Measurements from ENCODE around the gene ITPR2. TPM values are rescaled to one million over a fixed set of nuclear protein-coding genes. Genes with fewer than 3 reads are reported as not detected.

Gene ITPR2
- polyA plus RNA-seq, 1 experiment: 3.4 TPM

- H3K4me3 ChIP-seq (ENCODE audit: low read depth, low read length): no peak overlapping the region
- ChIA-PET CTCF (no interaction called here), POLR2A (no interaction called here)
- TF ChIP-seq CTCF (IDR thresholded peaks at IDR 0.05; ENCODE audit: low read depth, low read length): no peak
- H3K27me3 ChIP-seq (ENCODE audit: control insufficient read depth, insufficient read depth, low read length): no peaks in the 10 kb centered on the region
- H3K27ac ChIP-seq (ENCODE audit: low read depth, low read length): no peak overlapping the region
- DNase-seq (ENCODE audit: low read depth, low spot score): no peak
- H3K9me3 ChIP-seq (ENCODE audit: control insufficient read depth, insufficient read depth, low read length): no peaks in the 10 kb centered on the region
Measured at GRCh38 chr12:26554332-26554731, 278.7 kb downstream of the ITPR2 start.

DNA sequence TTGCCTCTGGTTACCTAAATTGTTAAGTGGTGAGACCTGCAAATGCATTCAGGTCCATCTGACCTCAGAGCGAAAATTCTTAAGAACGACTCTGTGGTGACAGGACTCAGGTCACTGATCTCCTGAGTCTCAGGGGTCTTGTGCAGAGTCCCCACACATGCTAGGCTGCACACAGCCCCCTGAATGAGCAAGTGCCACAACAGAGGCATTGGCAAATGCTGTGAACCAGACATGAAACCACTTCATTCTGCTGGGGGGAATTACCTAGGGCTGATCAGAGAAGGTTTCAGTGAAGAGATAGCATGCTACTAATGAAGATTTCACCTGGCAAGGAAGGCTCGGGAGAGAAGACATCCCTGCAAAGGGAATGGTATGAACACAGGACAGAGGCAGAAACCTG, 281.6 kb downstream of the ITPR2 start:
- H3K27me3 ChIP-seq (ENCODE audit: control insufficient read depth, insufficient read depth, low read length): no peaks in the 10 kb centered on the region
- no peak overlapping the region for H3K4me3 ChIP-seq (ENCODE audit: low read depth, low read length)
- H3K9me3 ChIP-seq (ENCODE audit: control insufficient read depth, insufficient read depth, low read length): no peaks in the 10 kb centered on the region
- POLR2A ChIA-PET: no interaction called here
- no peak for TF ChIP-seq CTCF (IDR thresholded peaks at IDR 0.05; ENCODE audit: low read depth, low read length)
- no peak for DNase-seq (ENCODE audit: low read depth, low spot score)
- CTCF ChIA-PET: no interaction called here
- no peak overlapping the region for H3K27ac ChIP-seq (ENCODE audit: low read depth, low read length)

- no peaks in the 10 kb centered on the region for H3K9me3 ChIP-seq (ENCODE audit: control insufficient read depth, insufficient read depth, low read length)
- no peak overlapping the region for H3K4me3 ChIP-seq (ENCODE audit: low read depth, low read length)
- TF ChIP-seq CTCF (IDR thresholded peaks at IDR 0.05; ENCODE audit: low read depth, low read length): no peak
- ChIA-PET POLR2A (no interaction called here), CTCF (no interaction called here)
- no peak overlapping the region for H3K27ac ChIP-seq (ENCODE audit: low read depth, low read length)
- DNase-seq (ENCODE audit: low read depth, low spot score): no peak
- H3K27me3 ChIP-seq (ENCODE audit: control insufficient read depth, insufficient read depth, low read length): no peaks in the 10 kb centered on the region
Measured at GRCh38 chr12:26548227-26548626, 284.8 kb downstream of the ITPR2 start.

- Histone ChIP-seq H3K27ac (ENCODE audit: low read depth, low read length) (no peak overlapping the region), H3K27me3 (ENCODE audit: control insufficient read depth, insufficient read depth, low read length) (no peaks in the 10 kb centered on the region), H3K9me3 (ENCODE audit: control insufficient read depth, insufficient read depth, low read length) (no peaks in the 10 kb centered on the region), H3K4me3 (ENCODE audit: low read depth, low read length) (no peak overlapping the region)
- no peak for TF ChIP-seq CTCF (IDR thresholded peaks at IDR 0.05; ENCODE audit: low read depth, low read length)
- no peak for DNase-seq (ENCODE audit: low read depth, low spot score)
- CTCF ChIA-PET: no interaction called here
- POLR2A ChIA-PET: no interaction called here
Measured at GRCh38 chr12:26546535-26547314, 286.3 kb downstream of the ITPR2 start.

DNA sequence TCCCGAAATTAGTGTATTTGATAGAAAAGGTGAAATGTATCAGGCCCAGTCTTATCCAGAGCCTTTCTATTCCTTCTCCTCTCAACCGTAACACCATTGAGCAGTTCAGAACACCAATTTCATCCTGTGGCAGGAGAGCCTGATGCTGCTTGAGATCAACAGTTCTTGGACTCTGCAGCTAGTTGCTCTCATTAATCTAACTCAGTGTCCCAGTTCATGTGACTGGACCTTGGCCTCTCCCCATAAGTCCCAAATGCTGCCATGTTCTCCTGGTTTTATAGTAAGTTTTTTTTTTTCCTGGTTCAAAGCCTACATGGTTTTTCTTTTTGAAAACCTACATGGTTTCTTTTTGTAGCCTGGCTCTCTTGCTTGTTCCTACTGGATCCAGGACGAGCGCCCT, 293.9 kb downstream of the ITPR2 start:
- H3K27me3 ChIP-seq (ENCODE audit: control insufficient read depth, insufficient read depth, low read length): no peaks in the 10 kb centered on the region
- no peaks in the 10 kb centered on the region for H3K9me3 ChIP-seq (ENCODE audit: control insufficient read depth, insufficient read depth, low read length)
- no peak overlapping the region for H3K27ac ChIP-seq (ENCODE audit: low read depth, low read length)
- no peak overlapping the region for H3K4me3 ChIP-seq (ENCODE audit: low read depth, low read length)
- ChIA-PET POLR2A (no interaction called here), CTCF (no interaction called here)
- no peak for DNase-seq (ENCODE audit: low read depth, low spot score)
- TF ChIP-seq CTCF (IDR thresholded peaks at IDR 0.05; ENCODE audit: low read depth, low read length): no peak
